CD4-positive, alpha-beta T cell treated with Interleukin-1 beta for 1 hour (primary cell): ENCODE results near the gene CRIP1.

Experiments used
- DNase-seq, 2 donors: peaks; one replicate each; pipeline ENCODE4 v3.0.0-alpha.2; 2020 to 2022

Gene CRIP1

DNA sequence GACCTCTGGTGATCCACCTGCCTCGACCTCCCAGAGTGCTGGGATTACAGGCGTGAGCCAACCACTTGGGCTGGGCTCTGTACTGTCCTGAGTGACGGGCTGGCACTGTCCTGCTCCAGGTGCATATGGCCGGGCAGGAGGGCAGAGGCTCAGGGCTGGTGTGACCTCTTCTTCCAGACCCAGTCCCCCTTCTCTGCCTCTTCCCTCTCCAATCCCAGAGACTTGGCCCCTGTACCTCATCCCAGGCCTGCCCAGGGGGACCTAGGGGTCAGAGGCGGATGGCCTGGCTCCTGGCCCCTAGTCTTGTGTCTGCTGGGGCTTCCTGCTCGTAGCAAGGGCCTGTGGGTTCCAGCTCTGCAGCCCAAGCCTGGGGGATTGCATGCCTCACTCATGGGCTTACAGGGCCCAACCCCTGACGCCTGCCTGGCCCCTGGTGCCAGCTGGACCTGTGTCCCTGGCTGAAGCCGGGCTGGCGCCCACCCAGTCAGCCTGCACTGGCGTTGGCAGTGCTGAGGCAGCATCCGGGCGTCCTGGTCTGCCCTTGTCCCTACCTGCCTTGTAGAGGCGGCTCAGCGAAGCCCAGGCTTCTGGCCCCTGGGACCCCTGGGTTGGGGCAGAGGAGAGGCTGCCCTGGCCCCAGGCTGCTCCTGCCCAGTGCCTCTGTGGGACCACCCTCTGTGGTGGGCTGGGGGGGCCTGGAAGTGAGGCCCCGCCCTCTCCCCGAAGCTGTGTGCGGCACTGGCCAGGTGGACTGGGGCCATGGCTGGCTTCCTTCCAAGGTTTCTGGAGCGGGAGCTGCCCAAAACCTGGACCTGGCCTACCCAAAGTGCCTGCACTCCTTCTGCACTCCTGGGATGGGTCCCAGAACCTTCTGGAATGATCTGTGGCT, 8.7 kb downstream of the CRIP1 start:
- peak in 1 of 2 donors; percentile 4 for DNase-seq

- DNase-seq = peak in 1 of 2 donors; percentile 8
These were observed 9.5 kb downstream of the CRIP1 start for GRCh38 chr14:105495990-105496830.

DNA sequence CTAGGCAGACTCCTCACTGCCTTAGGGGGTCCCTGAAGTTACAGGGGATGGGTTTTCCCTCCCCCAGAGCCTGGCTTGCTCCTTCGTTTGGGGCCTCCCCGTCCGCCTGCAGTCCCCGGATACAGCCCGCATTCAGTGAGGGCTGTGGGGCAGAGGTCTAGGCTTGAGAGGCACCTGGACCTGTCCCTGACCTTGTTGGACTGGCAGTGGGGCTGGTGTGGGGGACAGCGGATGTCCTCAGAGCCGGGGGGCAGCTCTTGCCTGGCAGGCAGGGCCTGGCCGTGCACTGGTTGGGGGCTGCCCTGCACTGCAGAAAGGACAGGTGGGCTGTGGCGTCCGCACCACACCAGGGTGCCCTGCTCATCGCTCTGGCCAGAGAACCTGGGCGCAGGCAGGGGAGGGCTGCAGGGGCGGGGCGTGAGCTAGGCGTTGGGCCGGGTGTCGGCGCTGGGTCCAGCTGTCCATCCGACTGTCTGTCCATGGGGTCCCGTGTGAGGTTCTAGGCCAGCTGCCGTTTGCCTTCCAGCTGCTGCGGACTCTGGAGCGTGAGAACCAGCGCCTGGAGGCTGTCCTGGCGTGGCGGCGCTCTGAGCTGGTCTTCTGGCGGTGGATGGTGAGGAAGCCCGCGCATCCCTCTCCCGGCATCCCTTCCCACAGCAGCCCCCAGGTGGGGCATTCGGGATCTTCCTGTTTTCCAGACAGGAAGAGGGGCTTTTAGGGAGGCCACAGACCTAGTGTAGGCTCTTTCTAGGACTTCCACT, 10.3 kb downstream of the CRIP1 start:
- DNase-seq = peak in 1 of 2 donors; percentile 3

DNA sequence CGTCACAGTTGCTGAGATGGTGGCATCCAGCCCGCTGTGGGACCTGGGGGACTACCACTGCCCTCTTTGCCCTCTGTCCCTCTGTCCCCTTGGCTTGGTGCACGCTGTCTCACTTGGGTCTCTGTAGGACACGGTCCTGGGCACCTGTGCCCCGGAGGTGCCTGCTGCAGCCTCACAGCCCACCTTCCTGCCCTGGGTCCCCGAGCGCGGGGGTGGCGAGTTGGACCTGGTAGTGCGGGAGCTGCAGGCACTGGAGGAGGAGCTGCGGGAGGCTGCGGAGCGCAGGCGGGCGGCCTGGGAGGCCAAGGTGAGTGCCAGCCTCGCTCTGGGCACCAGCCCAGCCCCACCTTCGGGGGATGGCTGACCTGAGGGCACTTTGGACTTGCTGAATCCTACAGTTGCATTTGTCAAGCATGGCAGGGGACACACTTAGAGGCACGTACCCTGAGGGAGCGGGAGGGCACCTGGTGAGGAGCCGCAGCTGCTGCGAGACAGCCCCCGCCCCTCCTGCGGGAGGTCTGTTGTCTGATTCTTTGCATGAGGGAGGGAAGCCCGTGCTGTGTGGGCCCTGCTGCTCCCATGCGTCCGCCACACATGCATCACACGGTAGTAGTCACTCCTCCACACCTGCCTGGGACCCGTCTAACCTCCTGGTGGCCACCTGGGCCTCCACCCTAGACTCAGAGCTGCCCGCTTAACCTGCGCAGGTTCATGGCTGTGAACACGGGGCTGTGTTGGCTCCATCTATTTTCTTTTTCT, 11.2 kb downstream of the CRIP1 start:
- DNase-seq = peak in 1 of 2 donors; percentile 4

- DNase-seq = peak in 1 of 2 donors; percentile 2
These were observed 12.0 kb downstream of the CRIP1 start for GRCh38 chr14:105498430-105499255.

DNA sequence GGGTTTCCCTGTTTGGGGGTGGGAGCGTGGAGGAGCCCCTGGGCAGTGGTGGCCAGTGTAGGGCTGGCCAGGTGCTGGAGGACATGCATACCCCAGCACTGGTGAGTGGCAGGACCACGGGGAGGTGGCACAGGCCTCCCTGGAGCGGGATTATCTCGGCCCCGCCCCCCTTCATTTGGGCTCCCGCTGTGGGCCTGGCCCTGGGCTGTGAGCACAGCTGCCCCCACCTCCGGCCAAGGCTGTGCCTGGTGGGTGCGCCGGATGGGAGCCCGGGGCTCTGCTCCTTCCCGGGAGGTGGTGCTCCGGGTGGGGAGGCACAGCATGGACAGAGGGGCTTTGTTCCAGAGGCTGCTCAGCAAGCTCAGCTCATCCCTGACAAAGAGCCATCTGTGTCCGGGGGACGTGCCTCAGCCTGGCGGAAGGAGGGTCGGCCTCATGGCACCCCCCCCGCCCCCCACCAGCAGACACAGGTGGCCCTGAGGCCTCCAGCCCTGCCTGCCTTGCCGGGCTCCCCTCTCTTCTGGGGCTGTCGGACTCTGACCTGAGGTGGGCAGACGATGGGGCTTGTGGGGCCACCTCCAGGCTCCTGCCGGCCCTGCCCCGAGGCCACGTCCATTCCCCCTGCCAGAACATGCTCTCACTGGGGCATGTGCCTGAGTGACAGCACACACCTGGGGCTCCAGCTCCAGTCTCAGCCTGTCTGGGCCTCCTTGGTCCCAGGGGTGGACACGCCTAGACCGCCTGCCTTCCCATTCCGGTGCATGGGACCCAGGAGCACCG, 12.8 kb downstream of the CRIP1 start:
- peak in 1 of 2 donors; percentile 12 for DNase-seq

- peak in 1 of 2 donors; percentile 2 for DNase-seq
These were observed 13.5 kb downstream of the CRIP1 start for GRCh38 chr14:105500036-105500725.

- DNase-seq = peak in 1 of 2 donors; percentile 2
These were observed 14.0 kb downstream of the CRIP1 start for GRCh38 chr14:105500726-105501101.

GRCh38 chr14:105501504-105502291, 15.0 kb downstream of the CRIP1 start:
- peak in 1 of 2 donors; percentile 9 for DNase-seq

DNA sequence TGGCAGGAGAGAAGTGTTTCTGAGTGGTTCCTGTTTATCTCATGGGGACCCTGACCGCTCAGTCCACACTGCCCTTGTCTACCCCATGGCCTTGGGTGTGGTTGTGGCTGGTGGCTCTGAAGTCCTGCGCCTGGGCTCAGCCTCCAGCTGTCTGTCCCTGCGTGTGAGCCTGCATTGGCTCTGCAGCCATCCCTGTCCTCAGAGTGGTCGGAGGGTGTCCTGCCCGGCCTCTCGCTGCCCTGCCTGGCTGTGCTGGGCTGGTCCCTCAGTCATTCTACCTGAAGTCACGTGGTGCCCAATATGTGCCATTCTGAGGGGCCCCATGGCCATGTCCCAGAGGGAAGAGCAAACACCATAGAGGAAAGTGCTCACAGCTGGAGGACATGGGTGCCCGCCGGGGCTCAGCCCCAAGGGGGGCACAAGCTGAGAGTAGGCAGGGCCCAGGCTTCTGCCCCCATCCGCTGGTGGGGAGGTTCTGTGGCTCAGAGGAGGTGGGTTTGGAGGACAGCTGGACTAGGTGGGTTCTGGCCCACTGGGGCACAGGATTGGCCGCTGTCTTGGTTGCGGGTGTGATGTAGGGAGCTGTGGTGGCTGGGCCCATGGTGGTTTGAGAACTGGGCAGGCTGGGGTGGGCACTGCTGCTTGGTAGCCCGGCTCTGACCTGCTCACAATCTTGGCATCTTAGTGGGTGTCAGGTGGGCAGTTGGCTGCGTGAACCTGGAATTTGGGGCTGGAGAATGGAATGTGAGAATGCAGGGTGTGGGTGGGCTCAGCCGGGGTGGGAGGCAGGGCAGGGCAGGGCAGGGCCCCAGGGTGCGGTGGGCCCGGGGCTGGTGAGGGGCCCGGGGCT, 16.0 kb downstream of the CRIP1 start:
- peak in 1 of 2 donors; percentile 21 for DNase-seq

GRCh38 chr14:105503296-105503640, 16.6 kb downstream of the CRIP1 start:
- DNase-seq = peak in 1 of 2 donors; percentile 11

GRCh38 chr14:105503935-105504692, 17.4 kb downstream of the CRIP1 start:
- peak in 1 of 2 donors; percentile 10 for DNase-seq

- peak in 1 of 2 donors; percentile 4 for DNase-seq
These were observed 18.4 kb downstream of the CRIP1 start for GRCh38 chr14:105505101-105505500.

GRCh38 chr14:105507247-105507646, 20.6 kb downstream of the CRIP1 start:
- DNase-seq = no peak

DNA sequence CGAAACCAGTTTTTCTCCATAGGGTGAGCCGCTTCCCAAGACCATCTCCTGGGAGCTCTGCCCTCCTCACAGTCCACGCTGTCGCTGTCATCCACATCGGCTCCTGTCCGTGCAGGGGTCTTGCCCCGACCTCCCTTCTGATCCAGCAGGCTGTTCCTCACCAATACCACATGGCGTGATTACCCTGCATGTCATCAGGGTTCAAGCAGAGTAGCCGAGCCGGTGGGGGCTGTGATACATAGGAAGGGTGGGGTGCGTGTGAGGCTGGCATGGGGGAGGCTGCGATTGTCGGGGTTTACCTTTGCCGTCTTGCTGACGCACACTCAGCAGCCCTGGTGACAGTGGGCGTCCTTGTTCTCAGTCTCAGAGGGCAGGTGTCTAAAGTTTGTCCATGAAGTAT, 21.4 kb downstream of the CRIP1 start:
- no peak for DNase-seq

DNA sequence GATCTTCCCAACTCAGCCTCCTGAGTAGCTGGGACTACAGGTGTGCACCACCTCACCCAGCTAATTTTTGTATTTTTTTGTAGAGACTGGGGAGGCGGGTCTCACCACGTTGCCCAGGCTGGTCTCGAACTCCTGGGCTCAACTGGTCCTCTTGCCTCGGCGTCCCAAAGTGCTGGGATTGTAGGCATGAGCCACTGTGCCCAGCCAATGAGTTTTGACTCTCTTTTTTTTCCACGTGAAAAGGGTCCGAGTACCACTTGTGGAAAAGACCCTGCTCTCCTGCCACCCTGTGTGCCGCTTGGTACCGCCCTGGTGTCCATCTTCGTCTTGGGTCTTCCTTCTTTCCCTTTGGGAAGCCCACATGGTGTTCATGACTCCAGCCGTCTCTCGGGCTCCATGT, 21.9 kb downstream of the CRIP1 start:
- DNase-seq = no peak

- no peak for DNase-seq
These were observed 30.4 kb downstream of the CRIP1 start for GRCh38 chr14:105517096-105517495.
